Brain pericyte (primary cell): Measurements from ENCODE around the gene CEP57L1.
"Not testable (repeated sequence)": the region's sequence is repeated elsewhere in the genome, so short reads cannot be mapped to it uniquely, and the experiment has no call there.

ENCODE experiments used
- DNase-seq: peaks from one replicate; pipeline ENCODE4 v3.0.0-alpha.2; 2012; ENCODE audit warnings: low read depth, low spot score

The CEP57L1 gene

GRCh38 chr6:109105681-109106080, 10.4 kb downstream of the CEP57L1 start:
- no peak for DNase-seq

DNA sequence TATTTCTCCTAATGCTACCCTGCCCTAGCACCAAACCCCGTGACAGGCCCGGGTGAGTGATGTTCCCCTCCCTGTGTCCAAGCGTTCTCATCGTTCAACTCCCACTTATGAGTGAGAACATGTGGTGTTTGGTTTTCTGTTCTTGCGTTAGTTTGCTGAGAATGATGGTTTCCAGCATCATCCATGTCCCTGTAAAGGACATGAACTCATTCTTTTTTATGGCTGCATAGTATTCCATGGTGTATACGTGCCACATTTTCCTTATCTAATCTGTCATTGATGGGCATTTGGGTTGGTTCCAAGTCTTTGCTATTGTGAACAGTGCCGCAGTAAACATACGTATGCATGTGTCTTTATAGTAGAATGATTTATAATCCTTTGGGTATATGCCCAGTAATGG, 14.4 kb downstream of the CEP57L1 start:
- not testable (repeated sequence) for DNase-seq

DNA sequence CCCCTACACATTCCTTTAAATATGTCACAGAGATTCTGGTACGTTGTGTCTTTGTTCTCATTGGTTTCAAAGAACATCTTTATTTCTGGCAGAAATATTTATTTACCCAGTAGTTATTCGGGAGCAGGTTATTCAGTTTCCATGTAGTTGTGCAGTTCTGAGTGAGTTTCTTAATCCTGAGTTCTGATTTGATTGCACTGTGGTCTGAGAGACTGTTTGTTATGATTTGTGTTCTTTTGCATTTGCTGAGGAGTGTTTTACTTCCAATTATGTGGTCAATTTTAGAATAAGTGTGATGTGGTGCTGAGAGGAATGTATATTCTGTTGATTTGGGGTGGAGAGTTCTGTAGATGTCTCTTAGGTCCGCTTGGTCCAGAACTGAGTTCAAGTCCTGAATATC, 17.4 kb downstream of the CEP57L1 start:
- not testable (repeated sequence) for DNase-seq

GRCh38 chr6:109117346-109118035, 22.2 kb downstream of the CEP57L1 start:
- no peak for DNase-seq

DNA sequence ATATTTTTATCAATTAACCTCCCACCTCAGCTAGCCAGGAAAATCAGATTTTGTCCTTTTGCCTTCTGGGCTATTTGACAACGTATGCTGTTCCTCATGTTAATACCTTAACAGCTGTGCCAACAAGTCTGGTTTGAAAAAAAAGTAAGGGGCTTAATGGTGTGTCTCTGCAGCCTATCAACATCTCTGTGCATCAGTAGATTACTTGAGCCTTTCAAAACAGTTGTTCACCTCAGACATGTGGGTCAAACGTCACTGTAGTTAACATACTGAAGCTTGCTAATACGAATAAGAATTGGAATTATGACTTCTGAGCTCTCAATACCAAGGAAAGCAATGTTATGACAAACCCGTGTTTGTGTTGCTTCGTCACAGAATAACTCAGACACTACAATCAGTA, 23.0 kb downstream of the CEP57L1 start:
- no peak for DNase-seq

GRCh38 chr6:109118871-109119354, 23.6 kb downstream of the CEP57L1 start:
- no peak for DNase-seq

GRCh38 chr6:109121411-109121810, 26.1 kb downstream of the CEP57L1 start:
- no peak for DNase-seq

- DNase-seq = no peak
Observed at GRCh38 chr6:109124219-109124618, 28.9 kb downstream of the CEP57L1 start.

- DNase-seq = no peak
Observed at GRCh38 chr6:109125504-109125903, 30.2 kb downstream of the CEP57L1 start.

DNA sequence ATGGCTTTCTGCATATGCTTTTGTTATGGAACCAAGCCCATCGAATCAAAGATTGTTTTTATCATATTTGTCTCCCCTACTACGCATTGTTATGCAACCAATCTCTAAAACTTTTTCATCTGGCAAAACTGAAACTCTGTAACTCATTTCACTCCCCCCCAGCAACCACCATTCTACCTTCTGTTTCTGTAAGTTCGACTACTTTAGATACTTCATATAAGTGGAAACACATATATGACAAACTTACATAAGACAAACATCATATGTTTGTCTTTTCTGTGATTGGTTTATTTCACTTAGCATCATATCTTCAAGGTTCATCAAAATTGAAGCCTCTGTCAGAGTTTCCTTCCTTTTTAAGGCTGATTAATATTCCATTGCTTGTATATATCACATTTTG, 34.8 kb downstream of the CEP57L1 start:
- DNase-seq = no peak

DNA sequence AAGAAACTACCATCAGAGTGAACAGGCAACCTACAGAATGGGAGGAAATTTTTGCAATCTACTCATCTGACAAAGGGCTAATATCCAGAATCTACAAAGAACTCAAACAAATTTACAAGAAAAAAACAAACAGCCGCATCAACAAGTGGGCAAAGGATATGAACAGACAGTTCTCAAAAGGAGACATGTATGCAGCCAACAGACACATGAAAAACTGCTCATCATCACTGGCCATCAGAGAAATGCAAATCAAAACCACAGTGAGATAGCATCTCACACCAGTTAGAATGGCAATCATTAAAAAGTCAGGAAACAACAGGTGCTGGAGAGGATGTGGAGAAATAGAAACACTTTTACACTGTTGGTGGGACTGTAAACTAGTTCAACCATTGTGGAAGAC, 40.3 kb downstream of the CEP57L1 start:
- not testable (repeated sequence) for DNase-seq

- DNase-seq = not testable (repeated sequence)
Observed at GRCh38 chr6:109136039-109136438, 40.7 kb downstream of the CEP57L1 start.

GRCh38 chr6:109136530-109136929, 41.2 kb downstream of the CEP57L1 start:
- not testable (repeated sequence) for DNase-seq

- no peak for DNase-seq
Observed at GRCh38 chr6:109139109-109139508, 43.8 kb downstream of the CEP57L1 start.

GRCh38 chr6:109142067-109142466, 46.8 kb downstream of the CEP57L1 start:
- not testable (repeated sequence) for DNase-seq

- no peak for DNase-seq
Observed at GRCh38 chr6:109143191-109143590, 47.9 kb downstream of the CEP57L1 start.

DNA sequence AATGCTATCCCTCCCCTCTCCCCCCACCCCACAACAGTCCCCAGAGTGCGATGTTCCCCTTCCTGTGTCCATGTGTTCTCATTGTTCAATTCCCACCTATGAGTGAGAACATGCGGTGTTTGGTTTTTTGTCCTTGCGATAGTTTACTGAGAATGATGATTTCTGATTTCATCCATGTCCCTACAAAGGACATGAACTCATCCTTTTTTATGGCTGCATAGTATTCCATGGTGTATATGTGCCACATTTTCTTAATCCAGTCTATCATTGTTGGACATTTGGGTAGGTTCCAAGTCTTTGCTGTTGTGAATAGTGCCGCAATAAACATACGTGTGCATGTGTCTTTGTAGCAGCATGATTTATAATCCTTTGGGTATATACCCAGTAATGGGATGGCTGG, 52.9 kb downstream of the CEP57L1 start:
- DNase-seq = not testable (repeated sequence)

DNA sequence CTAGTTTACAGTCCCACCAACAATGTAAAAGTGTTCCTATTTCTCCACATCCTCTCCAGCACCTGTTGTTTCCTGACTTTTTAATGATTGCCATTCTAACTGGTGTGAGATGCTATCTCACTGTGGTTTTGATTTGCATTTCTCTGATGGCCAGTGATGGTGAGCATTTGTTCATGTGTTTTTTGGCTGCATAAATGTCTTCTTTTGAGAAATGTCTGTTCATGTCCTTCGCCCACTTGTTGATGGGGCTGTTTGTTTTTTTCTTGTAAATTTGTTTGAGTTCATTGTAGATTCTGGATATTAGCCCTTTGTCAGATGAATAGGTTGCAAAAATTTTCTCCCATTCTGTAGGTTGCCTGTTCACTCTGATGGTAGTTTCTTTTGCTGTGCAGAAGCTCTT, 53.4 kb downstream of the CEP57L1 start:
- not testable (repeated sequence) for DNase-seq

GRCh38 chr6:109153752-109154151, 58.4 kb downstream of the CEP57L1 start:
- no peak for DNase-seq

GRCh38 chr6:109164331-109164730, 69.0 kb downstream of the CEP57L1 start:
- DNase-seq = no peak

GRCh38 chr6:109165392-109165974, 70.2 kb downstream of the CEP57L1 start:
- DNase-seq = no peak

GRCh38 chr6:109166673-109167072, 71.4 kb downstream of the CEP57L1 start:
- no peak for DNase-seq

DNA sequence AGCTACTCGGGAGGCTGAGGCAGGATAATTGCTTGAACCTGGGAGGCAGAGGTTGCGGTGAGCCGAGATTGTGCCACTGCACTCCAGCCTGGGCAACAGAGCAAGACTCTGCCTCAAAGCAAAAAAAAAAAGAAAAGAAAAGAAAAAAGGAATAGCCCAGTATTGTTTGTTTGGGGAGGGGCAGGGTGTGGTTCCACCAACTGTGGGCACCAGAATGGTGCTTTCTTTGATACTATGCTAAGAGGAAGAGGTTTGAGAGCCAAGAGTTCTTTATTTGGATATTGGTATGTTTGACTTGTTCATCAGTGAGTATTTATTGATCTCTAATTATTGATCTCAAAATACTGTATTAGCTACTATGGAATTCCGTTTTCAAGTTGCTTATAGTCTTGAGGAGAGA, 72.3 kb downstream of the CEP57L1 start:
- no peak for DNase-seq
